Glutamatergic neuron (in vitro differentiated cells): ENCODE data around the gene FBXL7. TPM values are rescaled to one million over a fixed set of nuclear protein-coding genes. Genes with fewer than 3 reads are reported as not detected.

Experiments used
- DNase-seq: peaks from one replicate; pipeline ENCODE4 v3.0.0; 2022
- H3K27ac Mint-ChIP-seq: one replicate; pipeline ENCODE4 v1.8.0; 2020; ENCODE audit warnings: mild to moderate bottlenecking, mixed read lengths, inconsistent platforms; ENCODE audit not compliant: unreplicated experiment
- H3K27me3 Mint-ChIP-seq: one replicate; pipeline ENCODE4 v1.8.0; 2020; ENCODE audit warnings: mild to moderate bottlenecking, moderate library complexity, mixed read lengths, inconsistent platforms; ENCODE audit not compliant: unreplicated experiment
- H3K36me3 Mint-ChIP-seq: one replicate; pipeline ENCODE4 v1.8.0; 2020; ENCODE audit warnings: mild to moderate bottlenecking, mixed read lengths, inconsistent platforms; ENCODE audit not compliant: unreplicated experiment
- H3K4me1 Mint-ChIP-seq: one replicate; pipeline ENCODE4 v1.8.0; 2020; ENCODE audit warnings: mild to moderate bottlenecking, low read depth, mixed read lengths, inconsistent platforms; ENCODE audit not compliant: unreplicated experiment
- H3K4me3 Mint-ChIP-seq: one replicate; pipeline ENCODE4 v1.8.0; 2020; ENCODE audit warnings: mild to moderate bottlenecking, mixed read lengths, inconsistent platforms; ENCODE audit not compliant: unreplicated experiment
- H3K9me3 Mint-ChIP-seq: one replicate; pipeline ENCODE4 v1.8.0; 2020; ENCODE audit warnings: mild to moderate bottlenecking, moderate library complexity, mixed read lengths, inconsistent platforms; ENCODE audit not compliant: unreplicated experiment
- total RNA-seq: library from RNA; stranded (reverse); fragmentation: NEBNext Ultra II Directional; extraction: Animal tissue kit (Norgen Biotek cat#: 25700); gene quantifications from one replicate; pipeline ENCODE4 v1.2.1, GENCODE V29; 2021; ENCODE audit not compliant: unreplicated experiment
- TF ChIP-seq, protein P1 (sequence below): fragments of 200-600 bp; sonication (generic); IDR thresholded peaks from one replicate; pipeline ENCODE4 v1.5.0; 2021; ENCODE audit not compliant: partially characterized antibody, unreplicated experiment

FBXL7 gene
- total RNA-seq, 1 donor from 2014 or later = 25.3 TPM

DNA sequence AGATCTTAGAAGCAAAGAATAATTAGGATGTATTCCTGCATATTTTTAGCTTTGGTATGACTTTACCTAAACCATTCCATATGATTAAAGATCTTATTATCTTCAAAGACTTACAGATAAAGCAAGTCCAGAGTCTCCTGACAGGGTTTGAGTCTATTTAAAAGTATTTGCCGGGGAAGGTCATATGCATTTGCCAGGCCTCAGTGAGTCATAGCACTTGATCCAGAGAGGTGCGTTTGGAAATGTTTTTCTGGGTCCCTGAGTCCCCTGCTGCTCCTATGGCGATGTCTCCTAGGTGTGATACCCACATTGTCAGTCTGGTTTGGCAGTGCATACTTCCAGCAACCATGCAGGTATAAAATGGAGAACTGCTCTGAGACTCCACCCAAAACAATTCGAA is 217.0 kb downstream of the FBXL7 start:
- no peaks in the 10 kb centered on the region for H3K9me3 Mint-ChIP-seq
- no peak overlapping the region for H3K27ac Mint-ChIP-seq
- DNase-seq = no peak
- peaks cover 39% of the 10 kb centered on the region for H3K4me1 Mint-ChIP-seq
- TF ChIP-seq, protein P1, sequence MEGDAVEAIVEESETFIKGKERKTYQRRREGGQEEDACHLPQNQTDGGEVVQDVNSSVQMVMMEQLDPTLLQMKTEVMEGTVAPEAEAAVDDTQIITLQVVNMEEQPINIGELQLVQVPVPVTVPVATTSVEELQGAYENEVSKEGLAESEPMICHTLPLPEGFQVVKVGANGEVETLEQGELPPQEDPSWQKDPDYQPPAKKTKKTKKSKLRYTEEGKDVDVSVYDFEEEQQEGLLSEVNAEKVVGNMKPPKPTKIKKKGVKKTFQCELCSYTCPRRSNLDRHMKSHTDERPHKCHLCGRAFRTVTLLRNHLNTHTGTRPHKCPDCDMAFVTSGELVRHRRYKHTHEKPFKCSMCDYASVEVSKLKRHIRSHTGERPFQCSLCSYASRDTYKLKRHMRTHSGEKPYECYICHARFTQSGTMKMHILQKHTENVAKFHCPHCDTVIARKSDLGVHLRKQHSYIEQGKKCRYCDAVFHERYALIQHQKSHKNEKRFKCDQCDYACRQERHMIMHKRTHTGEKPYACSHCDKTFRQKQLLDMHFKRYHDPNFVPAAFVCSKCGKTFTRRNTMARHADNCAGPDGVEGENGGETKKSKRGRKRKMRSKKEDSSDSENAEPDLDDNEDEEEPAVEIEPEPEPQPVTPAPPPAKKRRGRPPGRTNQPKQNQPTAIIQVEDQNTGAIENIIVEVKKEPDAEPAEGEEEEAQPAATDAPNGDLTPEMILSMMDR = no peak
- H3K36me3 Mint-ChIP-seq = peaks cover 5% of the 10 kb centered on the region
- H3K4me3 Mint-ChIP-seq = no peak overlapping the region
- H3K27me3 Mint-ChIP-seq = peaks cover 4% of the 10 kb centered on the region

DNA sequence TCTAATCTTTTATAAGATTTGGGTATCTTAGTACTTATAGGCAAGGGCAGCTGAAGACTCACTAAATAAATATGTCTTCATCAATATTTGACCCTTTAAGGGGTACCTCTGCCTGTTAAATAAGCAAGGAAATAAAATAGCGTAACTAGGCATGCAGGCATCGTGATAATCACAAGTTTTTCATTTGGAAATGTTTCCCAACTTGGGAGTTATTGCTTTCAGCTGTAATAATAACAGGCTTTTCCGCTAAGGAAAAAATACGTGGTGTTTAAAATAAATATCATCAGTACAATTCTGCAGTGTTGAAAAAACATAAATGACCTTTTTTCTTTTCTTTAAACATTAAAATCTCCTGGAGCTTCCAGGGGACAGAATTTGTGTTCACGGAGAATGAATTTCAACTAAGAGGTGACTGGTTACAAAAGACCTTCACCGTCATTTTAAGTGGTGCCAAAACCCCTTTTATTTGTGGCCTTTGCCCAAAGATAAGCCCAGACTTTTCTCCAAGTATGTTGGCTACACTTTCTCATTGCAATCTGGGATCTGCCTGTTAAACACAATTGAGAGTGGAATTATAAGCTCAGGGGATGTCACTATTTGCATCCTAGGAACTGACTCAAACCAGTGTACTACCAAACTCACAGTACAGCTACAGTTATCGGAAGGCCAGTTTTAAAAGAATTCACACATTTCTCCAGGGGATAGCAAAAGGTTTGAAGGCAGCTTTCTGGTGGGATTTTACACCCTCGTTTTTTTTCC is 218.6 kb downstream of the FBXL7 start:
- Mint-ChIP-seq H3K4me3 (no peak overlapping the region), H3K9me3 (no peaks in the 10 kb centered on the region), H3K36me3 (peaks cover 5% of the 10 kb centered on the region), H3K4me1 (peaks cover 39% of the 10 kb centered on the region), H3K27ac (peak overlapping the region; percentile 9), H3K27me3 (peaks cover 3% of the 10 kb centered on the region)
- TF ChIP-seq, protein P1 = no peak
- no peak for DNase-seq

DNA sequence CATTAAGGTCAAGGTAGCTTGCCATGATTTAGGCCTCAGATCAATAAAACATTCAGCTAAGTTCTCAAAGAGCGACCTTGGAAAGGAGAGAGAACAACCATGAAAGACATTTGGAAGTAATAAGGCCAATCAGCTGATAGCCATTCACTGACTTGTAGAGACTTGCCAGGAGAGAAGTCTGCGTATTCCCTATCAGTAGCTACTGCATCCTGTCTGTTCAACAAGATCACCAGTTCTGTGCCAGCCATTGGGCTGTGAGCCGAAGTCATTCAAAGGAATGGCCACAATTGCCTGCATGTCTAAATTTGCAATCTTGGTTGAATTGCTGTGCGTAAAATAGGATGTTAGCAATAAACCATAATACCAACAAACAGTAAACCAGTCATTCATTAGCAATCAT is 219.8 kb downstream of the FBXL7 start:
- peaks cover 39% of the 10 kb centered on the region for H3K4me1 Mint-ChIP-seq
- H3K9me3 Mint-ChIP-seq = no peaks in the 10 kb centered on the region
- TF ChIP-seq, protein P1 = no peak
- H3K27ac Mint-ChIP-seq = peak overlapping the region; percentile 18
- peaks cover 2% of the 10 kb centered on the region for H3K27me3 Mint-ChIP-seq
- no peak for DNase-seq
- no peak overlapping the region for H3K4me3 Mint-ChIP-seq
- H3K36me3 Mint-ChIP-seq = no peaks in the 10 kb centered on the region

DNA sequence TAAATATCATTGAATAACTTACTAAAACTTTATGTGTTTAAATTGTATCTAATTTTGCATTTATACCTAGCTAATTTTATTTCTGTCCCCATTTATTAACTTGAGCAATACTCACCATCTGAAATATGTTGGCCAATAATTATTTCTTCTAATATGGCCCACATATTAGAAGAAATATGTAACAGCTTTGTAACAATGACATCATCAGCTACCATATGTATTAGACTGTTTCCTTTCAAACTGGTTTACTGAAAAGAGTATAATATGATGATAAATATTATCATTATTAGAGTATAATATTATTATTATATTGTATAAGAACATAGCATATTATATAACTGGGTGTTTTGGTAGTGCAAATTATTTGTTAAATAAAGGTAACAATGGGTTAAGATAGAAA is 220.5 kb downstream of the FBXL7 start:
- peaks cover 37% of the 10 kb centered on the region for H3K4me1 Mint-ChIP-seq
- H3K27me3 Mint-ChIP-seq = peaks cover 2% of the 10 kb centered on the region
- no peak overlapping the region for H3K27ac Mint-ChIP-seq
- peaks cover 2% of the 10 kb centered on the region for H3K9me3 Mint-ChIP-seq
- no peak overlapping the region for H3K4me3 Mint-ChIP-seq
- no peak for DNase-seq
- TF ChIP-seq, protein P1 = no peak
- peaks cover 5% of the 10 kb centered on the region for H3K36me3 Mint-ChIP-seq

DNA sequence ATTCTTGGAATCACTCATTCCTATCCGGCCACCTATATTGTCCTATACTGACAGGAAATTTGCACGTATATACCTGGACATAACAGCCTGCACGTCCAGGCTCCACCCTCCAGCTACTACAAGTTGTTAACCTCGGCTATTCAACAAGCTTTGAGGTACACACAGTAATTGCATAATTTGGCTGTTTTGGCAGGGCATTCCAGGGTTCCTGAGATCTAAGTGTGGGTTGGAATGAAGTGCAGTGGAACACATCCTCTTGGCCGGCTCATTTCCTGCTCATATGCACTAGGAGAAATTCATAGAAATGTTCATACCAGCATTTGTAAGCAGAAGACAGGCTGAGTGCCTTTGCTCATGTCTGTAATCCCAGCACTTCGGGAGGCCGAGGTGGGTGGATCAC is 222.3 kb downstream of the FBXL7 start:
- peaks cover 7% of the 10 kb centered on the region for H3K36me3 Mint-ChIP-seq
- peaks cover 23% of the 10 kb centered on the region for H3K4me1 Mint-ChIP-seq
- H3K27ac Mint-ChIP-seq = no peak overlapping the region
- no peak for DNase-seq
- no peak overlapping the region for H3K4me3 Mint-ChIP-seq
- H3K27me3 Mint-ChIP-seq = no peaks in the 10 kb centered on the region
- TF ChIP-seq, protein P1 = no peak
- H3K9me3 Mint-ChIP-seq = peaks cover 3% of the 10 kb centered on the region
